NCI-H146 treated with DMSO at 0.1 percent for 48 hours (cell line): ENCODE results near the gene PDIA3.
"Not testable (repeated sequence)": the region's sequence is repeated elsewhere in the genome, so short reads cannot be mapped to it uniquely, and the experiment has no call there.

Experiments used
- DNase-seq: peaks from one replicate; lab custom pipeline; 2025; ENCODE audit not compliant: unreplicated experiment; lab: John Stamatoyannopoulos, UW

Gene PDIA3

GRCh38 chr15:43746245-43746902, at the start of gene PDIA3:
Gene PDIA3, plus strand, starts transcription at chr15:43746438. Its CDS starts 102 bp downstream, at chr15:43746540.
- DNase-seq = peak; percentile 47

GRCh38 chr15:43702174-43702573, 44.1 kb upstream of the PDIA3 start:
- DNase-seq = no peak

GRCh38 chr15:43702701-43703424, 43.4 kb upstream of the PDIA3 start:
- no peak for DNase-seq

GRCh38 chr15:43710431-43711131, 35.7 kb upstream of the PDIA3 start:
- DNase-seq = not testable (repeated sequence)

- DNase-seq = no peak
Observed at GRCh38 chr15:43723151-43723550, 23.1 kb upstream of the PDIA3 start.

GRCh38 chr15:43726306-43726705, 19.9 kb upstream of the PDIA3 start:
- DNase-seq = not testable (repeated sequence)

- DNase-seq = not testable (repeated sequence)
Observed at GRCh38 chr15:43728053-43728725, 18.0 kb upstream of the PDIA3 start.

GRCh38 chr15:43735416-43735815, 10.8 kb upstream of the PDIA3 start:
- DNase-seq = no peak

- DNase-seq = peak; percentile 1
Observed at GRCh38 chr15:43746903-43747309, 668 bp downstream of the PDIA3 start.

GRCh38 chr15:43748376-43748775, 2.1 kb downstream of the PDIA3 start:
- DNase-seq = no peak

GRCh38 chr15:43749690-43750345, 3.6 kb downstream of the PDIA3 start:
- DNase-seq = no peak

- no peak for DNase-seq
Observed at GRCh38 chr15:43751885-43752284, 5.6 kb downstream of the PDIA3 start.

GRCh38 chr15:43762824-43763223, 16.6 kb downstream of the PDIA3 start:
- DNase-seq = no peak

- DNase-seq = no peak
Observed at GRCh38 chr15:43763819-43764446, 17.7 kb downstream of the PDIA3 start.

- no peak for DNase-seq
Observed at GRCh38 chr15:43769584-43770228, 23.5 kb downstream of the PDIA3 start.

- no peak for DNase-seq
Observed at GRCh38 chr15:43771816-43772215, 25.6 kb downstream of the PDIA3 start.

- DNase-seq = no peak
Observed at GRCh38 chr15:43772624-43773023, 26.4 kb downstream of the PDIA3 start.

GRCh38 chr15:43774062-43774461, 27.8 kb downstream of the PDIA3 start:
- no peak for DNase-seq

- peak; percentile 26 for DNase-seq
Observed at GRCh38 chr15:43775411-43775965, 29.2 kb downstream of the PDIA3 start.
